Measurements from ENCODE around the gene UCK2. TPM values are rescaled to one million over a fixed set of nuclear protein-coding genes. Genes with fewer than 3 reads are reported as not detected.

The UCK2 gene
- total and polyA plus RNA-seq, 2 donors (not counting 3 experiments of a cell fraction or from before 2014, with no cell fraction given), result 62.3 to 74.7 TPM

- no peak for FAIRE-seq
- CTCF ChIA-PET, result no interaction called here
- BruUV-seq (replicated peaks), result no TSS peak
These were observed 11.3 kb upstream of the UCK2 start for GRCh38 chr1:165816157-165816556.

More at GRCh38 chr1:165816157-165816556, 11.3 kb upstream of the UCK2 start:
- H3K9me3 ChIP-seq (replicated peaks; ENCODE audit: control insufficient read depth, insufficient read depth, low read length), result no peaks in the 10 kb centered on the region
- DNase-seq (ENCODE audit: low read depth, low spot score), result no peak
- H3K79me2 ChIP-seq (ENCODE audit: control insufficient read depth, insufficient read depth, low read length), result no peaks in the 10 kb centered on the region
- POLR2A ChIA-PET, result no interaction called here
- no peak overlapping the region for H2AFZ ChIP-seq (ENCODE audit: low read depth, low read length)
- H3K27me3 ChIP-seq (ENCODE audit: control insufficient read depth in 2 of 2, insufficient read depth in 2 of 2, low read length in 2 of 2), result no peaks in the 10 kb centered on the region
- no peak overlapping the region for H3K27ac ChIP-seq (ENCODE audit: insufficient read depth, low read depth, low read length)
- intact Hi-C loops (cut with micrococcal nuclease), result no loop called here
- TF ChIP-seq MYC (IDR thresholded peaks at IDR 0.05; ENCODE audit: low read depth, low read length) (no peak), EZH2 (IDR thresholded peaks at IDR 0.05; ENCODE audit: borderline replicate concordance, low read depth, low read length, severe bottlenecking) (no peak), CTCF (IDR thresholded peaks at IDR 0.05; ENCODE audit: extremely low read depth in 1 of 2, insufficient read depth in 1 of 2, low read depth in 1 of 2, low read length in 2 of 2) (no peak), MAX (IDR thresholded peaks at IDR 0.05; ENCODE audit: insufficient read depth, insufficient read length) (no peak), POLR2AphosphoS5 (IDR thresholded peaks at IDR 0.05; ENCODE audit: insufficient read depth, low read depth, low read length) (no peak), POLR2A (IDR thresholded peaks at IDR 0.05; ENCODE audit: low read depth, low read length) (no peak), JUN (IDR thresholded peaks at IDR 0.05; ENCODE audit: borderline replicate concordance, insufficient read depth, insufficient read length, low read depth) (no peak), GATA2 (IDR thresholded peaks at IDR 0.05; ENCODE audit: insufficient read depth, insufficient read length, low read depth, low read length) (no peak), FOS (IDR thresholded peaks at IDR 0.05; ENCODE audit: borderline replicate concordance, insufficient read depth, low read length) (no peak)
- no peak overlapping the region for H3K9ac ChIP-seq (replicated peaks; ENCODE audit: extremely low read depth, insufficient read depth, low read length)
- H3K36me3 ChIP-seq (ENCODE audit: control insufficient read depth in 2 of 2, extremely low read depth in 1 of 2, insufficient read depth in 2 of 2, low read length in 2 of 2), result no peaks in the 10 kb centered on the region
- no peaks in the 10 kb centered on the region for H3K9me1 ChIP-seq (replicated peaks; ENCODE audit: control insufficient read depth, extremely low read depth, insufficient read depth, low read length)
- no peaks in the 10 kb centered on the region for H4K20me1 ChIP-seq (replicated peaks; ENCODE audit: control insufficient read depth, extremely low read depth, insufficient read depth, low read length)
- H3K4me2 ChIP-seq (ENCODE audit: insufficient read depth, low read length), result no peak overlapping the region
- dilution Hi-C loops (cut with MboI; ENCODE audit: extremely low pct_ligation_motif_present, low sequenced_read_pairs), result no loop called here
- no peaks in the 10 kb centered on the region for H3K4me1 ChIP-seq (ENCODE audit: control insufficient read depth, extremely low read depth, insufficient read depth, low read length)
- H3K4me3 ChIP-seq (replicated peaks in 1 of 3; ENCODE audit: insufficient read depth in 1 of 3, low read depth in 1 of 3, low read length in 3 of 3), result no peak overlapping the region
